K562 (cell line): Measurements from ENCODE around the gene ICAM1. TPM values are rescaled to one million over a fixed set of nuclear protein-coding genes. Genes with fewer than 3 reads are reported as not detected.
"Not testable (repeated sequence)": the region's sequence is repeated elsewhere in the genome, so short reads cannot be mapped to it uniquely, and the experiment has no call there.

Experiments
- ATAC-seq: fragments of 200-7000 bp; cut with Tn5 transposase; 3 replicates; pipeline ENCODE4 v1.9.1; 2020; ENCODE audit warnings: moderate library complexity
- BruUV-seq: library from RNA; stranded (reverse); fragments of 400-500 nt; replicated peaks from 2 replicates; lab custom pipeline; 2021; lab: Mats Ljungman, UMichigan
- CTCF ChIA-PET: fragments of 300-600 bp; formaldehyde crosslinking; extraction: SDS; loops from one replicate; lab custom pipeline; 2021; ENCODE audit warnings: low intra/inter-chr PET ratio; lab: Yijun Ruan, JAX
- POLR2A ChIA-PET: fragments of 300-600, 350-650 bp; sonication (Branson Sonifier 250); formaldehyde crosslinking; extraction: SDS; loops from one replicate; lab custom pipeline; 2021; ENCODE audit warnings: antibody characterized with exemption, inconsistent platforms; lab: Yijun Ruan, JAX
- DNase-seq, 4 experiments: peaks; one replicate each; pipeline versions ENCODE4 v3.0.0 to v3.0.0-alpha.2; 2011 to 2018; ENCODE audit warnings: low spot score in 3 of 4, mixed read lengths in 3 of 4; ENCODE audit errors: extremely low read depth in 1 of 4
- FAIRE-seq: peaks from 2 replicates; lab custom pipeline; 2011; peaks lifted over from hg19 to GRCh38; lab: Jason Lieb, UNC
- H2AFZ ChIP-seq: 2 replicates; pipeline ENCODE4 v1.6.0; 2011; ENCODE audit warnings: low read depth, low read length, control low read depth, inconsistent platforms
- H3K27ac ChIP-seq: fragments of 200-600 bp; 3 replicates; pipeline ENCODE4 v1.8.0; 2011; ENCODE audit warnings: low read depth, mild to moderate bottlenecking, control low read depth, inconsistent platforms, low read length, moderate library complexity, mixed read lengths; ENCODE audit errors: extremely low read depth
- H3K27me3 ChIP-seq, 2 experiments: fragments of 300-600 bp in 1 of 2; 2 replicates in 1 of 2; 3 replicates in 1 of 2; pipeline versions ENCODE4 v1.6.0 to v1.8.0; 2011; ENCODE audit warnings: inconsistent platforms in 2 of 2, low read length in 2 of 2, mild to moderate bottlenecking in 1 of 2, mixed read lengths in 1 of 2, moderate library complexity in 1 of 2; ENCODE audit not compliant: control insufficient read depth in 2 of 2, insufficient read depth in 2 of 2
- H3K36me3 ChIP-seq: fragments of 300-600 bp; 3 replicates; pipeline ENCODE4 v1.8.0; 2011; ENCODE audit warnings: mild to moderate bottlenecking, low read length, inconsistent platforms; ENCODE audit not compliant: control insufficient read depth, insufficient read depth
- H3K4me1 ChIP-seq, 2 experiments: fragments of 200-600 bp in 1 of 2; replicated peaks in 1 of 2; 2 replicates in 1 of 2; 3 replicates in 1 of 2; pipeline versions ENCODE4 v1.5.1 to v1.8.0; 2011; ENCODE audit warnings: inconsistent platforms in 2 of 2, low read length in 2 of 2, mild to moderate bottlenecking in 1 of 2, mixed read lengths in 1 of 2, moderate library complexity in 1 of 2; ENCODE audit not compliant: control insufficient read depth in 2 of 2, insufficient read depth in 2 of 2
- H3K4me2 ChIP-seq: 2 replicates; pipeline ENCODE4 v1.6.1; 2011; ENCODE audit warnings: low read length, control low read depth, inconsistent platforms, mixed read lengths; ENCODE audit not compliant: insufficient read depth
- H3K4me3 ChIP-seq: fragments of 200-600 bp; sonication (generic), shearing (Covaris generic); 2 replicates; pipeline ENCODE4 v1.5.1; 2016; ENCODE audit warnings: control low read depth, inconsistent platforms
- H3K79me2 ChIP-seq: fragments of 200-600 bp; 3 replicates; pipeline ENCODE4 v1.8.0; 2011; ENCODE audit warnings: low read length, inconsistent platforms; ENCODE audit not compliant: control insufficient read depth, insufficient read depth
- H3K9ac ChIP-seq, 2 experiments: 2 replicates each; pipeline versions ENCODE4 v1.6.0 to v1.6.1; 2011; ENCODE audit warnings: low read depth in 2 of 2, low read length in 2 of 2, control low read depth in 1 of 2, inconsistent platforms in 1 of 2, mild to moderate bottlenecking in 1 of 2, mixed read lengths in 1 of 2; ENCODE audit not compliant: insufficient read depth in 1 of 2
- H3K9me1 ChIP-seq: one replicate; pipeline ENCODE4 v1.6.0; 2011; ENCODE audit warnings: inconsistent platforms, mild to moderate bottlenecking, low read length, moderate library complexity; ENCODE audit not compliant: control insufficient read depth, insufficient read depth
- H3K9me3 ChIP-seq: replicated peaks from 2 replicates; pipeline ENCODE4 v1.5.1; 2011; ENCODE audit warnings: low read depth, low read length, inconsistent platforms; ENCODE audit not compliant: control insufficient read depth, insufficient read depth
- H4K20me1 ChIP-seq: replicated peaks from 2 replicates; pipeline ENCODE4 v1.6.1; 2011; ENCODE audit warnings: low read length, inconsistent platforms, mixed read lengths; ENCODE audit not compliant: control insufficient read depth, insufficient read depth
- ARID3B ChIP-seq: fragments of 250-450 bp; sonication (Bioruptor Pico); IDR thresholded peaks from 2 replicates; pipeline ENCODE4 v1.4.0; 2020; ENCODE audit warnings: borderline replicate concordance
- CBX3 ChIP-seq, 2 experiments: IDR thresholded peaks; 1 replicate in 1 of 2; 2 replicates in 1 of 2; pipeline ENCODE4 v1.6.1; 2012; ENCODE audit warnings: inconsistent platforms in 2 of 2, low read length in 2 of 2, borderline replicate concordance in 1 of 2, control low read depth in 1 of 2
- ERF ChIP-seq: fragments of 450-650 bp; formaldehyde crosslinking; IDR thresholded peaks from 2 replicates; pipeline ENCODE4 v1.4.0; 2020; ENCODE audit warnings: mild to moderate bottlenecking, mixed read lengths
- GTF3C2 ChIP-seq: IDR thresholded peaks from 3 replicates; pipeline ENCODE4 v1.6.1; 2011; ENCODE audit warnings: borderline replicate concordance, mild to moderate bottlenecking, moderate library complexity; ENCODE audit not compliant: insufficient read length; ENCODE audit errors: extremely low read depth
- KAT8 ChIP-seq: fragments of 450-650 bp; IDR thresholded peaks from 2 replicates; pipeline ENCODE4 v1.6.1; 2016; ENCODE audit warnings: low read depth, mild to moderate bottlenecking
- MIER1 ChIP-seq: fragments of 450-650 bp; IDR thresholded peaks from 2 replicates; pipeline ENCODE4 v1.6.1; 2016; ENCODE audit warnings: antibody characterized with exemption, mild to moderate bottlenecking, low read depth
- OTX1 ChIP-seq: fragments of 450-650 bp; formaldehyde crosslinking; IDR thresholded peaks from 2 replicates; pipeline ENCODE4 v1.4.0; 2022; ENCODE audit warnings: mild to moderate bottlenecking
- RFX1 ChIP-seq: fragments of 450-650 bp; IDR thresholded peaks from 2 replicates; pipeline ENCODE4 v1.6.1; 2016; ENCODE audit warnings: mild to moderate bottlenecking, moderate library complexity
- ZBTB8A ChIP-seq: fragments of 450-650 bp; IDR thresholded peaks from 2 replicates; pipeline ENCODE4 v1.6.1; 2018; ENCODE audit warnings: mild to moderate bottlenecking, moderate library complexity; ENCODE audit not compliant: partially characterized antibody
- WGBS: fragments of 100-300 bp; shearing (Covaris generic); methylation state at CpG from one replicate; pipeline ENCODE4 v1.1.6; 2016; ENCODE audit warnings: low coverage, mixed read lengths; ENCODE audit not compliant: insufficient coverage; ENCODE audit errors: missing lambda C conversion rate; 5-methylcytosine and 5-hydroxymethylcytosine counted together
- in situ Hi-C: fragments of 300-500 bp; cut with MboI; formaldehyde crosslinking; loops from 4 replicates; pipeline ENCODE4 v1.15.0; 2018; ENCODE audit warnings: inconsistent platforms, mixed read lengths
- intact Hi-C: fragments of 100-400 bp; cut with micrococcal nuclease; formaldehyde crosslinking; loops from 2 replicates; pipeline ENCODE4 v1.14.2; 2022
- polyA plus RNA-seq, 8 experiments: library from polyadenylated mRNA; depleted of rRNA in 4 of 8; stranded (reverse) in 5 of 8; unstranded in 3 of 8; fragments of >200 nt; fragmentation: Nextera tagmentation in 2 of 8; fragmentation: Illumina TruSeq in 1 of 8; extraction: Ambion mirVana in 2 of 8; extraction: Trizol in 1 of 8; gene quantifications; 2 replicates each; pipeline versions ENCODE4 v1.2.1 to v1.2.3, GENCODE V29; 2011 to 2014; ENCODE audit warnings: inconsistent platforms in 1 of 8, missing spikeins in 1 of 8
- total RNA-seq, 7 experiments: library from RNA; depleted of rRNA in 6 of 7; stranded (reverse); fragments of >200 nt in 6 of 7; fragmentation: Illumina TruSeq in 2 of 7; extraction: Trizol in 2 of 7; gene quantifications; 2 replicates each; pipeline versions ENCODE4 v1.2.1 to v1.2.3, GENCODE V29; 2011 to 2021; ENCODE audit warnings: low replicate concordance in 1 of 7

The ICAM1 gene
- total and polyA plus RNA-seq, 9 of the 15 experiments (the other 6 are each of a cell fraction or from before 2014, with no cell fraction given) = 2.3 to 24.4 (median 13.4) TPM

- Histone ChIP-seq H3K79me2 (peaks cover 10% of the 10 kb centered on the region; the same call in 2 of the 3 replicates), H3K27ac (no peak overlapping the region), H3K9me1 (no peaks in the 10 kb centered on the region), H3K27me3 (no peaks in the 10 kb centered on the region), H3K9ac (no peak overlapping the region), H3K9me3 (no peaks in the 10 kb centered on the region), H3K4me3 (no peak overlapping the region), H3K4me2 (no peak overlapping the region), H3K36me3 (no peaks in the 10 kb centered on the region), H3K4me1 (peaks cover 19 to 35% of the 10 kb centered on the region in 2 experiments), H4K20me1 (no peaks in the 10 kb centered on the region), H2AFZ (no peak overlapping the region)
- in situ Hi-C loops (no loop called here), intact Hi-C loops (no loop called here)
- ChIA-PET CTCF (no interaction called here), POLR2A (no interaction called here)
- no TSS peak for BruUV-seq
- DNase-seq (no peak), FAIRE-seq (peak; percentile 11), ATAC-seq (no peak)
- WGBS = 90% methylated on average over 4 of the region's 4 CpGs
- TF ChIP-seq RFX1 (no peak), ARID3B (CRISPR knock-in tag) (no peak), OTX1 (CRISPR knock-in tag) (no peak), GTF3C2 (no peak), ZBTB8A (no peak), CBX3 (IDR thresholded peaks at IDR 0.05; ENCODE audit: borderline replicate concordance in 1 of 2, low read length in 2 of 2) (no peak), MIER1 (no peak), KAT8 (no peak), ERF (CRISPR knock-in tag) (no peak)
Measured at GRCh38 chr19:10235003-10235402, 35.9 kb upstream of the ICAM1 start.

GRCh38 chr19:10235409-10235808, 35.5 kb upstream of the ICAM1 start:
- H3K4me1 ChIP-seq = peaks cover 18 to 31% of the 10 kb centered on the region in 2 experiments
- H3K27me3 ChIP-seq, H2AFZ ChIP-seq, H3K4me2 ChIP-seq, H3K9me3 ChIP-seq, H3K9me1 ChIP-seq, H4K20me1 ChIP-seq, BruUV-seq, DNase-seq, FAIRE-seq, H3K4me3 ChIP-seq, in situ Hi-C loops, H3K27ac ChIP-seq, intact Hi-C loops, H3K36me3 ChIP-seq, H3K79me2 ChIP-seq, ATAC-seq, CTCF ChIA-PET: not testable (repeated sequence)
- H3K9ac ChIP-seq = peak overlapping the region in 1 of 2 experiments; percentile 86; a peak in 1 of 4 replicates
- 80% methylated on average over 7 of the region's 7 CpGs for WGBS
- POLR2A ChIA-PET = interaction anchor here (0.8 to 1.5 kb wide), 2 partner anchors 25 to 41 kb away, joined by 4 to 6 read pairs; partner anchors contain the start of gene DNMT1
